BLaER1 treated with 17β-estradiol and CSF1 and Interleukin-3, amounts not matched to agents 10 nM and 100 nM (cell line): Measurements from ENCODE around the gene SREK1.

Experiments
- H3K27ac ChIP-seq, 11 experiments: shearing (Covaris generic); formaldehyde crosslinking; 2 replicates each; pipeline ENCODE4 v1.8.1; 2022
- H3K27me3 ChIP-seq, 11 experiments: shearing (Covaris generic); formaldehyde crosslinking; 2 replicates each; pipeline ENCODE4 v1.8.1; 2022
- H3K36me3 ChIP-seq, 11 experiments: shearing (Covaris generic); formaldehyde crosslinking; 2 replicates each; pipeline ENCODE4 v1.8.1; 2022
- H3K4me1 ChIP-seq, 10 experiments: shearing (Covaris generic); formaldehyde crosslinking; 2 replicates each; pipeline ENCODE4 v1.8.1; 2022
- H3K4me2 ChIP-seq, 11 experiments: shearing (Covaris generic); formaldehyde crosslinking; 2 replicates each; pipeline ENCODE4 v1.8.1; 2022
- H3K4me3 ChIP-seq, 10 experiments: shearing (Covaris generic); formaldehyde crosslinking; 2 replicates each; pipeline ENCODE4 v1.8.1; 2022
- H3K9ac ChIP-seq, 11 experiments: shearing (Covaris generic); formaldehyde crosslinking; 2 replicates each; pipeline ENCODE4 v1.8.1; 2022
- H3K9me3 ChIP-seq, 11 experiments: shearing (Covaris generic); formaldehyde crosslinking; replicated peaks in 1 of 11; 2 replicates each; pipeline ENCODE4 v1.8.1; 2022
- H4K20me1 ChIP-seq, 11 experiments: shearing (Covaris generic); formaldehyde crosslinking; 2 replicates each; pipeline ENCODE4 v1.8.1; 2022
- Cebpa-rat ChIP-seq, 11 experiments: shearing (Covaris generic); IDR thresholded peaks; 2 replicates each; pipeline ENCODE4 v1.8.1; 2022

SREK1 gene

GRCh38 chr5:66193419-66193818 is 49.3 kb downstream of the SREK1 start:
- no peak overlapping the region for H3K4me2 ChIP-seq
- H3K9me3 ChIP-seq = peaks cover 0 to 16% (median 4%) of the 10 kb centered on the region in 11 experiments; a peak in 3 of 22 replicates
- H3K9ac ChIP-seq = no peak overlapping the region
- no peak overlapping the region for H3K4me3 ChIP-seq
- H3K4me1 ChIP-seq = no peaks in the 10 kb centered on the region
- peaks cover 0 to 17% (median 0%) of the 10 kb centered on the region in 11 experiments; a peak in 1 of 22 replicates for H3K36me3 ChIP-seq
- no peak overlapping the region for H3K27ac ChIP-seq
- H4K20me1 ChIP-seq = no peaks in the 10 kb centered on the region
- no peaks in the 10 kb centered on the region for H3K27me3 ChIP-seq
- TF ChIP-seq Cebpa-rat (IDR thresholded peaks at IDR 0.05) = no peak

GRCh38 chr5:66197764-66198405 is 53.8 kb downstream of the SREK1 start:
- H3K36me3 ChIP-seq = peaks cover 0 to 9% (median 0%) of the 10 kb centered on the region in 11 experiments; a peak in 2 of 22 replicates
- no peak overlapping the region for H3K4me2 ChIP-seq
- H4K20me1 ChIP-seq = no peaks in the 10 kb centered on the region
- H3K4me1 ChIP-seq = no peaks in the 10 kb centered on the region
- H3K4me3 ChIP-seq = no peak overlapping the region
- H3K9me3 ChIP-seq = 0 out of 22 replicates have a peak, but pooled peaks cover 0 to 4% (median 0%) of the 10 kb centered on the region in 11 experiments
- no peak overlapping the region for H3K27ac ChIP-seq
- TF ChIP-seq Cebpa-rat (IDR thresholded peaks at IDR 0.05) = no peak
- H3K9ac ChIP-seq = no peak overlapping the region
- H3K27me3 ChIP-seq = no peaks in the 10 kb centered on the region

GRCh38 chr5:66198837-66199236 is 54.7 kb downstream of the SREK1 start:
- Histone ChIP-seq H3K27ac (no peak overlapping the region), H3K4me1 (no peaks in the 10 kb centered on the region), H3K27me3 (no peaks in the 10 kb centered on the region), H3K4me2 (no peak overlapping the region), H4K20me1 (no peaks in the 10 kb centered on the region), H3K4me3 (no peak overlapping the region), H3K36me3 (peaks cover 0 to 9% (median 0%) of the 10 kb centered on the region in 11 experiments; a peak in 2 of 22 replicates), H3K9me3 (0 out of 22 replicates have a peak, but pooled peaks cover 0 to 4% (median 0%) of the 10 kb centered on the region in 11 experiments), H3K9ac (no peak overlapping the region)
- no peak for TF ChIP-seq Cebpa-rat (IDR thresholded peaks at IDR 0.05)

GRCh38 chr5:66203531-66203930 is 59.4 kb downstream of the SREK1 start:
- Histone ChIP-seq H3K27ac (no peak overlapping the region), H3K4me1 (peaks cover 0 to 13% (median 10%) of the 10 kb centered on the region in 10 experiments; a peak in 17 of 20 replicates), H3K4me3 (no peak overlapping the region), H3K27me3 (no peaks in the 10 kb centered on the region), H3K4me2 (no peak overlapping the region), H3K9me3 (0 out of 22 replicates have a peak, but pooled peaks cover 0 to 5% (median 0%) of the 10 kb centered on the region in 11 experiments), H3K9ac (no peak overlapping the region), H4K20me1 (no peaks in the 10 kb centered on the region), H3K36me3 (peaks cover 0 to 4% (median 0%) of the 10 kb centered on the region in 11 experiments; a peak in 1 of 22 replicates)
- TF ChIP-seq Cebpa-rat (IDR thresholded peaks at IDR 0.05) = no peak

- H3K27ac ChIP-seq = no peak overlapping the region
- H3K4me3 ChIP-seq = no peak overlapping the region
- no peaks in the 10 kb centered on the region for H4K20me1 ChIP-seq
- TF ChIP-seq Cebpa-rat (IDR thresholded peaks at IDR 0.05) = no peak
- 0 out of 22 replicates have a peak, but pooled peaks cover 0 to 5% (median 0%) of the 10 kb centered on the region in 11 experiments for H3K9me3 ChIP-seq
- H3K4me1 ChIP-seq = peaks cover 0 to 24% (median 20%) of the 10 kb centered on the region in 10 experiments; a peak in 17 of 20 replicates
- no peaks in the 10 kb centered on the region for H3K27me3 ChIP-seq
- H3K4me2 ChIP-seq = no peak overlapping the region
- no peak overlapping the region for H3K9ac ChIP-seq
- no peaks in the 10 kb centered on the region; a peak in 1 of 22 replicates for H3K36me3 ChIP-seq
Observed at GRCh38 chr5:66206465-66206864, 62.4 kb downstream of the SREK1 start.

- TF ChIP-seq Cebpa-rat (IDR thresholded peaks at IDR 0.05) = peak in 3 of 11 experiments; percentile 12 to 26 (median 20); a peak in 1 of 22 replicates
- Histone ChIP-seq H4K20me1 (no peaks in the 10 kb centered on the region), H3K27me3 (no peaks in the 10 kb centered on the region), H3K4me3 (no peak overlapping the region), H3K4me2 (peak overlapping the region in 10 of 11 experiments; percentile 1 to 74 (median 63); a peak in 15 of 22 replicates), H3K27ac (peak overlapping the region in 4 of 11 experiments; percentile 25 to 56 (median 42); a peak in 6 of 22 replicates), H3K36me3 (no peaks in the 10 kb centered on the region; a peak in 1 of 22 replicates), H3K4me1 (peaks cover 0 to 24% (median 20%) of the 10 kb centered on the region in 10 experiments; a peak in 17 of 20 replicates), H3K9ac (no peak overlapping the region), H3K9me3 (0 out of 22 replicates have a peak, but pooled peaks cover 0 to 5% (median 0%) of the 10 kb centered on the region in 11 experiments)
Observed at GRCh38 chr5:66207800-66208561, 63.9 kb downstream of the SREK1 start.

- no peaks in the 10 kb centered on the region for H4K20me1 ChIP-seq
- no peak overlapping the region for H3K4me3 ChIP-seq
- peaks cover 0 to 24% (median 20%) of the 10 kb centered on the region in 10 experiments; a peak in 17 of 20 replicates for H3K4me1 ChIP-seq
- H3K27ac ChIP-seq = peak overlapping the region in 4 of 11 experiments; percentile 35 to 56 (median 48); a peak in 3 of 22 replicates
- H3K9ac ChIP-seq = no peak overlapping the region
- no peaks in the 10 kb centered on the region for H3K27me3 ChIP-seq
- no peaks in the 10 kb centered on the region; a peak in 1 of 22 replicates for H3K36me3 ChIP-seq
- H3K4me2 ChIP-seq = peak overlapping the region in 6 of 11 experiments; percentile 31 to 70 (median 64); a peak in 9 of 22 replicates
- no peak for TF ChIP-seq Cebpa-rat (IDR thresholded peaks at IDR 0.05)
- H3K9me3 ChIP-seq = 0 out of 22 replicates have a peak, but pooled peaks cover 0 to 5% (median 0%) of the 10 kb centered on the region in 11 experiments
Observed at GRCh38 chr5:66209350-66209749, 65.2 kb downstream of the SREK1 start.

- H3K4me2 ChIP-seq = no peak overlapping the region
- 0 out of 22 replicates have a peak, but pooled peaks cover 0 to 5% (median 0%) of the 10 kb centered on the region in 11 experiments for H3K9me3 ChIP-seq
- no peak overlapping the region for H3K27ac ChIP-seq
- H3K27me3 ChIP-seq = no peaks in the 10 kb centered on the region
- H3K9ac ChIP-seq = no peak overlapping the region
- H4K20me1 ChIP-seq = no peaks in the 10 kb centered on the region
- TF ChIP-seq Cebpa-rat (IDR thresholded peaks at IDR 0.05) = no peak
- H3K4me3 ChIP-seq = no peak overlapping the region
- peaks cover 0 to 24% (median 20%) of the 10 kb centered on the region in 10 experiments; a peak in 17 of 20 replicates for H3K4me1 ChIP-seq
- no peaks in the 10 kb centered on the region; a peak in 1 of 22 replicates for H3K36me3 ChIP-seq
Observed at GRCh38 chr5:66209794-66210193, 65.7 kb downstream of the SREK1 start.

GRCh38 chr5:66213533-66213932 is 69.4 kb downstream of the SREK1 start:
- Histone ChIP-seq H3K27me3 (no peaks in the 10 kb centered on the region), H4K20me1 (no peaks in the 10 kb centered on the region), H3K9ac (no peak overlapping the region), H3K4me2 (no peak overlapping the region), H3K4me3 (no peak overlapping the region), H3K36me3 (no peaks in the 10 kb centered on the region), H3K27ac (no peak overlapping the region), H3K4me1 (peaks cover 0 to 13% (median 10%) of the 10 kb centered on the region in 10 experiments; a peak in 16 of 20 replicates), H3K9me3 (no peaks in the 10 kb centered on the region)
- no peak for TF ChIP-seq Cebpa-rat (IDR thresholded peaks at IDR 0.05)
